Stimulated activated CD4-positive, alpha-beta T cell treated with anti-CD3 and anti-CD28 coated beads, TNF-alpha, amount 100 ng/mL, for 48 hours (primary cell): ENCODE measurements around the gene AGXT.

ENCODE experiments used
- DNase-seq, 3 donors: peaks; one replicate each; pipeline ENCODE4 v3.0.0-alpha.2; 2020; ENCODE audit warnings: low read depth in 3 of 3

Gene AGXT

DNA sequence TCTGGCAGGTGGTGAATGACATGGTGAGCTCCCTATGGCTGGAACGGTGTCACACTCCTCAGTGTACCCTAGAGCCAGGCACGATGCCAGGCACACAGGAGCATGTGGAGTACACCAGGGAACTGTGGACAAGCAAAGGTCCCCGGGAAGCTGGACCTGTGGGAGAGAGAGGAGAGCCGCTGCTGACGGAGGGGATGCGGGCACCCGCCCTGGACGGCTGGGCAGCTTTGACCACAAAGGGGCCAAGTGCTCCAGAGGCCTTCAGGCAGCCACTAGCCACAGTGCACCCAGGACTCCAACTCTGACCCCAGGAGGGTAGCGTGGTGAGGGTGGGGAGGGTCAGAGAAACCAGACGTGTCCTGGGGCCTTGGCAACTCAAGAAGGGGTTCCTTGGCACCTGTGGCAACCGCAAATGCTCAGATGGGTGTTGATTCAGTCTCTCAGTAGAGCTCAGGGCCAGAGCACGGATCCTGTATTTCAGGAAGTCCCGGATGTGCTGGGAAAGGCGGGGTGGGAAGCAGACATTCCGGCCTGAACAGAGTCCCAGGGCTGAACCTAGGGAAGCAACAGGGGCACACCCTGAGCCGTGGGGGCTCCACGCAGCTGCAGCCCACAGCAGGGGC, 29.6 kb downstream of the AGXT start:
- no peak for DNase-seq

DNA sequence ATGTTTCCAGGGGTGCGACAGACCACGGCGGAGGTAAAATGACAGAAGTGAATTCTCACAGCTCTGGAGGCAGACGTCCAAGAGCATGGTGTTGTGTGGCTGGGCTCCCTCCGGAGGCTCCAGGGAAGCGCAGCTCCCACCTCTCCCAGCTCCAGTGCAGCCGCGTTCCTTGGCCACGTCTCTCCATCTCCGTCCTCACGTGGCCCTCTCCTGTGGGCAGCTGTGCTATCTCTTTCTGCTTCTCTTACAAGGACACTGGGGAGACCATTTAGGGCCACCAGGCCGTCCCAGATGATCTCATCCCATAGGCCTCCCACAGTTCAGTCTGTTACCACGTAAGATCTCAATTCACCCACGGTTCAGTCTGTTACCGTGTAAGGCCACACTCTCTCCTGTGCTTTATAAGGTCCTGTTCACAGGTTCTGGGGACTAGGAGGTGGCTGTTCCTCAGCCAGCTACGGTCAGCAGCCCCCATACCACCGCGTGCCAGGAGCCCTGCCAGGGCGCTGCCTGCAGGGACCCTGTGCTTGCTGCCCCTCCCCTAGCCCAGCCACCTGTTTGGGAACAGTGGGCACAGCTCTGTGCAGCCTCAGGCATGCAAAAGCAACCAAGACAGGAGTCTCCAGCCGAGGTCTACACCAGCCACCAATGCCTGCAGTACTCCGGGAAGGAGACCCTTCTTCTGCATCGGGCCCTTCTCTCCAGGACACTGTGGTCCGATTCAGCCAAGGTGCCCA, 30.3 kb downstream of the AGXT start:
- DNase-seq = no peak

DNA sequence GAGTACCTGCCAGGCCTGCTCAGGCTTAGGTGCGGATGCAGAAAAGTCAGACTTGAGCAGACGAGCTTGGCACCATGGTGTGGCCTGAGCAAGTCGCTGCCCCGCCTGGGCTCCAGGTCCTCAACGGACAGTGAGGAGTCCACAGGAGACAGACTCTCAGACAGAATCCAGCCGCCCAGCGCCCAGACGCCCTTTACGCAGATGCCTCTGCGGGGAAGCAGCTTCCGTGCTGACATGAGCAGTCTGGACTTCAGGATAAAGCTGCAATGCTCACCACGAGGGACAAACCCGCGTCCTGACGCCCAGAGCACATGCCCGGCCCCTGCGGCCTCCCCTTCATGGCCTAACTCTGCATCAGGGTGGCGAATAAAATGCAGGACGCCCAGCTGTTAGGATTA, 30.8 kb downstream of the AGXT start:
- DNase-seq = no peak

DNA sequence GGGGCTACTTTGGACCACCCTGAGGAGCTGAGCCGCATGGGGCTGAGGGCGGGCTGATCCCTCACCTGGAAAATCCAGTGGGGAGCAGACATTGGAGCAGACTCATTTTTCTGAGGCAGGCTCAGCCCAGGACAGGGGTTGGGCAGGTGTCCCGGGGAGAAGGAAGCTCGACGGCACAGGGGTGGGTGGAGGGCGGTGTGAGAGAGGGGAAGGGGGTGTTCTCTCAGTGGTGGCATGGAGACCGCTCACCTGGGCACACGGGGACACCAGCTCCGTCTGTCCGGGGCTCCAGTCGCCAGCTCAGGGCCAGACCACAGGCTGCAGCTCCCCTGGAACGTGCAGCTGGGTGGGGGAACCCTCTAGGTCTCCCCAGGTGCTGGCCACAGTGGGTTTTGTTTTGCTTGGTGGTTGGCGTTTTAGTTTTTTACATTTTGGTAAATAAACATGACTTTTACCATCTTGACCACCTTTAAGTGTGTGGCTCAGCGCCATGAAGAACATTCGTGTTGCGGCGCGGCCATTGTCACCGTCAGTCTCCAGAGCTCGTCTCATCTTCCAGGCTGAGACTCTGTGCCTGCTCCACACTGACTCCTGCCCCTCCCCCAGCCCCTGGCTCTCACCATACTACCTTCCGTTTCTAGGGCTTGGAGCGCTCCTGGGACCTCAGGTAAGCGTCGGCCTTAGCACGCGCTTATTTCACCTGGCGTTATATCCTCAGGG, 31.7 kb downstream of the AGXT start:
- no peak for DNase-seq

DNA sequence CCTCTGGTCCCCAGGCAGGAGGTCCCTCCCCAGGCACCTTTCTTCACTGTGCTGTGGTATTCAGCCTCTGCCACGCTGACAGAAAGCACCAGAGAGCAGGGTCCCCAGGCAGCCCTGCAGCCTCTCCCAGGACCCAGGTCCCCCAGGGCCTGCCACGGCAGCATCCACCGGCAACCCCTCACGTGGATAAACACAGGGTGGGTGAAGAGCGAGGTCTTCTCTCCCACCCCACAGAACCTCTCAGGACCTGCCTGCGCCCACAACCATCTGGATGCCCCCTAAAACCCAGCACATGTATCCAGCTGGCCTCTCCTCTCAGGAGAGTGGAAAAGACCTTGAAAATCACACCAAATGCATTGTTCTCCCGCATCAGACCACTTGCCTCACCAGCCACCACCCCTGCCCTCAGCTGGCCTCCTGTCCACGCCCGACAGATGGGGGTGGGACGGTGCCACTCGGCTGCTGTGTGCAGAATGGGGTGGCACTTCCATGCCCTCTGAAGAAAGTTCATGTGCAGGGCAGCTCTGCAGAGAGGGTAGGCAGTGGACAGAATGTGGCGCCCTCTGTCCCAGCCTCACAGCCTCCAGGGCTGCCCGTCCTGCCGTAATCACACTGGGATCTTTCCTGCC, 33.5 kb downstream of the AGXT start:
- DNase-seq = no peak

DNA sequence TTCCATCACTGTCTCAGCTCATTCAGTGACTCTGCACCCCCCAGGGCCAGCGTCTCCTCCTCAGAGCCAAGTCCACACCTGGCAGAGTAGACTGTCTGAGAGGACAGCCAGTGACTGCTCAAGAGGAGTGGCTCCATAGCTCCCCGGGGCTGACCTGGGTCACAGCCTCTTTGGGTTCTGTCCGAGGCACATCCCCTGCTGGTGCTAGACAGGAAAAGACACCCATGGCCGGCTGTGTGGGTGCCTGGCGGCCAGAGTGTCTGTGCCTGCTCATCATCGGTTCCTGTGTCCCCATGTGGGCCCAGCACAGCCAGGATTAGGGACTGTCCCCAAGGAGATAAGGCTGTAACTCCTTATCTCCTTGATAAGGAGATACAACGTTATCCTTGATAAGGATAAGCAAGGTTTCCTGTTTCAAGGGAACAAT, 34.0 kb downstream of the AGXT start:
- no peak for DNase-seq

DNA sequence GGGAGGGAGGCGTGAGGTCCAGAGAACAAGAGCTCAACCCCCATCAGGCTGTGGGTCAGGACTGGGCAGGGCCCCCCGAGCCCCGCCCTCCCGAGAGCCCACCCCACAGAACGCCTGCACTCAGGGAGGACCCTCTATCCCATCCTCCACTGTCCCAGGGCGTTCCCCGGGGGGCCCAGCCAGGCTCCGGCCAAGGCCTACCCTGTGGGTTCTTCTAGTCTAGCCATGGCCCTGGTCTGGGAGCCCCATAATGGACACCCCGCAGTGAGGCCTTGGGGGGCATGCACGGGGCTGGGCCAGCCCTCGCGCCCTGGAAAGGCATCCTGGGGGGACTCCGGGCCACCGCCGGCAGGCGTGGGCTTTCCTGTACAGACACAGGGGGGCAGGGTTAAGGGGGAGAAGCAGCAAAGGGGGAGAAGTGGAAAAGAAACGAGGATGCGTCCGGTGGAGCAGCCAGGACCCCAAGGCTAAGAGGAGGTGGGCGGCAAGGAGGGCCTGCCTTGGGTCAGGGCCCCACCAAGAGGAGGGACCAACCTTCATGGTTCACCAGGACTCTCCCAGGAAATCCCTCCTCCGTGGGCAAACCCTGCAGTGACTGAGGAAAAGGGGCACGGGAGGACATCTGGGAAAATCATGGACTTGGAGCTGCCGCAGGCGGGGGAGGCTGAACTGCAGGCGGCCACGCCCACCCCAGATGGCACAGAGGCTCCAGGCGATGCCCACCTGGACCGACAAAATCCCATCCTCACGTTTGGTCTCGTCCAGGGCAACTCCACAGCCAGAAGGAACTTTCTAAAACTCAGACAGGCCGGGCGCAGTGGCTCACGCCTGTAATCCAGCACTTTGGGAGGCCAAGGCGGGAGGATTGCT, 34.8 kb downstream of the AGXT start:
- no peak for DNase-seq

DNA sequence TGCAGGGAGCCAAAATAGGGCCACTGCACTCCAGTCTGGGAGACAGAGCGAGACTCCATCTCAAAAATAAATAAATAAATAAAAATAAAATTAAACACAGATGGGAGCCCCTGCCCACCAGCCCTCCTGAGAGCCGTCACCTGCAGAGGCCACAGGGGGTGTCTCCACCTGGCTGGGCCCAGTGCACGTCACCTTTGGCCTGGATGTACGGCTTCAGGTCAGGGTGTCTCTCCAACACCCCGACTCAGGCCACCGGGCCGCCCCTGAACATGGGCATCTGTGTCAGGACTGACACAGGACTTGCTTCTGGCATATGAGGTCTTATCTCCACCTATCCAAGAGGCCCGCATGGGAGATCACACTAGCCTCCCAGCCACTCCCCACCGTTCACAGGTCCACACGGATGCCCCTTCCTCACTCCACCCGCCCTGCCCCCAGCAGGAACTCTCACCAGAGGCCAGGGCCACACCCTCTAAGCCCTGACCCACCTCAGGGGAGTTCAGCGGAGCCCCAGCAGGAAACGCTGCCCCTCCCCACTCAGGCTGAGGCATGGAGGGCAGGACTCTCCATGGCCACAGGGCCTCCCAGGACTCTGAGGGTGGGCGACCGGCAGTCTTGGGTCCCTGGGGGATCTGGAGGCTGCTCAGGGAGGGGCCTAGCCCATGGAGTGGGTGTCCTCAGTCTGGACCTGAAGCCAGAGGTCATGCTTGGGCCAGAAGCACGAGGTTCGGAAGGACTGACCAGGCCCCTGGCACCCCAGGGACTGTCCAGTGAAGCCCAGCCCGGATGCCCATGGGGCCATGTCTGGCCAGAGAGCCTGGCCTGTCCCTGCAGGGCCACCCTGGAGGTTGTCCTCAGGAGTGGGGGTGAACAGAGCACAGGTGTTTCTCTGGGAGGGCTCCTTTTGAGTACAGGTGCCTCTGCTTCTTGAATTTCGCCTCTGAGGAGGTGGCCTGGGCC, 35.9 kb downstream of the AGXT start:
- no peak for DNase-seq

DNA sequence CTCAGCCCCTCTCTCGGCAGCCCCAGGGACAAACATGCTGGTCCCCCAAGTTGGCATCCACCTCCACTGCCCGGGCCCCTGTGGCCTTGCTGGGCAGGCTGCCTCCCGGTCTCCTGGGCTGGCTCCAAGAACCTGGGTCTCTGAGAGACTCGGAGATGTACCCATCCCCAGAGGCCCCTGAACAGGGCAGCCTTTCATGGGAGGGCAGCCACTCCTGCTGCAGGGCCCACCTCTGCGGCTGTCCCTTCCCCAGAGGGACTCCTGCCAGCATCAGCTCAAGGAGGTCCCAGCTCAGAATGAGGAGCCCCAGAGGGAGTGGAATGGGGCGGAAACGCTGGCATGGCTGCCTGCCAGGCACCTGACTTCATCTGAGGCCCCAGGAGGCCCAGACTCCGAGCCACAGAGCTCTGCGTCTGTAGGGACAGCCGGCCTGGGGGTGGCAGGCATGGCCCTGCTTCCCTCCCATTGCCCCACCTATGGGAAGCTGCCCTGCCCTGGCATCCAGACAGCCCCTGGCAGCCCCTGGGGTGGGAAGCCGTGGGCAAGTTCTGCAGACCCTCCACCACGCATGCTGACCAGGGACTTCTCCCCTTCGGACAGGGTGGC, 36.7 kb downstream of the AGXT start:
- DNase-seq = no peak

DNA sequence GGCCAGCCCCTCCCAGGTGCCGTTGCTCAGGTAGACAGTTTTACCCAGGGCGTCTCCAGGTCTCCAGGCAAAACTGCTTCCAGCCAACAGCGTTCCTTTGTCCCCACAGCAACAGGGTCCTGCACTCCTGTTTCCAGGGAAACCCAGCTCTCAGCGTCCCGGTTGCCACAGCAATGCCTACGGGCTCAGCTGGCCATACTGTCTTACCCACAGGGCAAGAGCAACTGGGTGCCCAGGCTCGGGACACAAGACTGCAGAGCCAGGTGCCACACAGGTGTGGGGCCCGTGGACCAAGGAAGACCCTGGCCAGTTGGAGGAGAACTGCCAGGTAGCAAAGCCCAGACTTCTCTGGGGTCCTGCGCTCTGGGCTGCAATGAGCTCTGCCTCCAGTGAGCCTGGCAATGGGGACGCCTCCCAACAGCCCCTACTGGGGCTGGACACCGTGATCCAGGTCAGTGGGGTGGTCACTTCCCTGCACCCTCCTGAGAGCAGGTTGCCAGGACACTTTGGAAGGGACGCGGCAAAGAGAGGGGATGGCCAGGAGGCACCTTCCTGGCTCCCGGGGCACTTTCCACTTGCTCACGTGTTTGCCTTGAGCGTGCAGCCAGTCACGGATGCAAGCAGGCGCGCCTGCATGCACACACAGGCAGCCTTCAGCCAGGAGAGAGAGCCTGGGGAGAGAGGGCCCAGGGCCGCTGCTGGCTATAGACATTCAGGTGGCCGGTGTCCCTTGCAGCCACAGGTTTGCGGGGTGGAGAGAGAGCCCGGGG, 37.7 kb downstream of the AGXT start, which contains the start of gene CROCC2:
TSS of gene CROCC2 (plus strand) at position 196 of the 770 bp plus-strand sequence. CDS start at position 374, 178 bp downstream.
- no peak for DNase-seq

DNA sequence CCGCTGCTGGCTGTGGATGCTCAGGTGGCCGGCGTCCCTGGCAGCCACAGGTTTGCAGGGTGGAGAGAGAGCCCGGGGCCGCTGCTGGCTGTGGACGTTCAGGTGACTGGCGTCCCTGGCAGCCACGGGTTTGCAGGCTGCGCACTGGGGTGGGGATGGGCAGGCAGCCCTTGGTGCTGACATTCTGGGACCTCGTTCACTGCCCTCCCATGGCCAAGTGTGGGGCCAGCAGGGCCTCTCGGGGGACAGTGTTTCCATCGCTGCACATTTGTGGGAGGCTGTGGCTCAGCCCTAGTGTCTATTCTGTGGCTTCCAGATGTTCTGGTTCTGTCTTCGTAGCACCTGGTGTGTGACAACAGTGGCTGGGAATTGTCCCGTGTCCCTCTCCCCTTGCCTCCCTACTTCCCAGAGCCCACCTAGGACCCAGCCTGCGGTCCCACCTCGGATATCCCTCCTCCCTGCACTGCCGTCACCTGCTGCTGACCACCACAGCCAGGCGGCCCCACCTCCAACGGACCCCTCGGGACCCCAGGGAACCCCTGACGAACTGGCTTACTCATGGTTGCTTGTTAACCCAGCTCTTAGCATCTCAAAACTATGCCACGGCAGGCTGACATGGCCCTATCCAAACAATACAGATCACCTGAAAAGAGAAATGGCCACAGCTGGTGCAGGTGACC, 38.4 kb downstream of the AGXT start:
- DNase-seq = no peak

DNA sequence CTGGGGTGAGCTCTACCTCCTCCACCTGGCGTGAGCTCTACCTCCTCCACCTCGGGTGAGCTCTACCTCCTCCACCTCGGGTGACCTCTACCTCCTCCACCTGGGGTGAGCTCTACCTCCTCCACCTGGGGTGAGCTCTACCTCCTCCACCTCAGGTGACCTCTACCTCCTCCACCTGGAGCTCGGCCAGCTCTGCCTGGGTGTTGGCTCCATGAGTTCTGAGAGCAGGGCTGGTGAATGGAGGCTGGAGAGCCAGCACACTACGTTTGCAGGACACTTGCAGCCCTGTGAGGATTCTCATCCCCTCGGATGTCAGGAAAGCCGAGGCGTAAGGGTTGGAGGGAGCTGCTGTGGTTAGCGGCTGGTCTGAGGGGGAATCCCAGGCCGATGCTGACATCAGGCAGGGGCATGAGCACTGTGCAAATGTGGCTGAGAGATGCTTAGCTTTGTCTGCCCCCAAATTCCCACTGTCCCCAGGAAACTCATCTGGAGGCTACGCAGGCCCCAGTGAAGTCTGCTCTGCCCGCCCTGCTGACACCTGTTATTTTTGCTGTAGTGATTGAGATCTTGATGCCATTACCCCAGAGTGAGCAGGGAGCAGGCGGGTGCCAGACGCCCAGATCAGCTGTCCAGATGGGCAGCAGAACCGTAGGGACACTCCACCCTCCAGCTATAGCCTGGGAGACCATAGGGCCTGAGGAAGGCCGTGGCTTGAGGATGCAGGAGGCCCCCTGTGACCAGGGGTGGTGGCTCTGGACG, 40.8 kb downstream of the AGXT start:
- no peak for DNase-seq

DNA sequence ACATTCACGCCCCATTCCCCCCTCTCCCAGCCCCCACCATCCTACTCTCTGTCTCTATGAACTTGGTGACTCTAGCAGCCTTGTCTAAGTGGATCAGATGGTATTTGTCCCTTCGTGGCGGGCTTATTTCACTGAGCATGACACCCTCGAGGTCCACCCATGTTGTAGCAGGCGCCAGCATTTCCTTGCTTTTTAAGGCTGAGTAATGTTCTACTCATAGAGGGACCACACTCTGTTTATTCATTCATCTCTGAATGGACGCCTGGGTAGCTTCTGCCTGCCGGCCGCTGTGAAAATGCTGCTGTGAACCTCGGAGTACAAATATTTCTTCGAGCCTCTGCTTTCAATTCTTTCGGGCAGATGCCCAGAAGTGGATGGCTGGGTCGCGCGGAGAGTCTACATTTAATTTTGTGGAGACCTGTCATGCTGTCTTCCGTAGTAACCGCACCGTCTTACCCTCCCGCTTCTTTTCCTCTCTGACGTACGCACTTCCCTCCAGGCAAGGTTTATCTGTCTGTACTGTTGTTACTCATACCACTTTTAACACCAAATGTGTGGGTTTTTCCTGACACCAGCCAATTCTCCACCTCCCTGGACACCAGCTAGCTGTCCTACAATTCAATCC, 43.1 kb downstream of the AGXT start:
- no peak for DNase-seq

DNA sequence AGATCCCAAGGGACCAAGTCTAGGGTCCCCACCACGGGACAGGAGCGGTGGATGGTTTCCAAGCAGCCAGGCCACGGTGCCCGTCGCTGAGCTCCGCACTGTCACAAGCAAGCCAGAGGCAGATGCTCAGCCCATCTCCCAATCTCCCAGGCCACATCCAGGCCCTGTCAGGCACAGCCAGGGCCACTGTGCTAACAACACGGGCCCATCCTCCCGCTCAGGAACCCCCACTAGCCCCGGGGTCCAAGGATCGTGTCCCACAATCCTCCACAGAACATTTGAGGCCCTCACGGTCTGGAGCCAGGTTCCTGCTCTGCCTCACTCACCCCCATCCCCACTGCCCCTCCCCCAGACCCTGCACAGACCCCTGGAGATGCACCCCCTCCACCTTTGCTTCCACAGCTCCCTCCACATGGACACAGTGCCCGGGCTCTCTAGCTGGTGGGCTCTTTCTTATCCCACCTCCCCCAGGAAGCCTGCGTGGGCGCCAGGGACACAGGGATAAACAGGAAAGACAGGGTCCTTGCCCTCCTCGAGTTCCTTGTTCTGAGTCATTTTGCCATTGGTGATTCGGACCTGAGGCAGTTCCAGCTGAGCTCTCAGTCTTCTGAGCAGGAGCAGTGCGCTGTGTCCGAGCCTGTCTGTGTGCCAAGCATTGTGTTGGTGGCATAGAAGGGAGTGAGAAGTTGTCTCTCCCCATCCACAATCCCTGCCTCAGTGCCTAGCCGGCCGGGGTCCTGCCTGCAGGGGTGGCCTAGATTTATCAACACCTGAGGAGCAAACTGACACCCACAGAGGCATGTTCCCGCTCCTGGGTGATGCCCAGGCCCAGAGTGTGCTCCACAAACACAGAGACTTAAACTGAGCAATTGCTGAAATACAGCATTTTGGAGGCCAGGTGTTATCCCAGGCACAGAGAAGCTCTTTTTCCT, 44.5 kb downstream of the AGXT start:
- DNase-seq = no peak

DNA sequence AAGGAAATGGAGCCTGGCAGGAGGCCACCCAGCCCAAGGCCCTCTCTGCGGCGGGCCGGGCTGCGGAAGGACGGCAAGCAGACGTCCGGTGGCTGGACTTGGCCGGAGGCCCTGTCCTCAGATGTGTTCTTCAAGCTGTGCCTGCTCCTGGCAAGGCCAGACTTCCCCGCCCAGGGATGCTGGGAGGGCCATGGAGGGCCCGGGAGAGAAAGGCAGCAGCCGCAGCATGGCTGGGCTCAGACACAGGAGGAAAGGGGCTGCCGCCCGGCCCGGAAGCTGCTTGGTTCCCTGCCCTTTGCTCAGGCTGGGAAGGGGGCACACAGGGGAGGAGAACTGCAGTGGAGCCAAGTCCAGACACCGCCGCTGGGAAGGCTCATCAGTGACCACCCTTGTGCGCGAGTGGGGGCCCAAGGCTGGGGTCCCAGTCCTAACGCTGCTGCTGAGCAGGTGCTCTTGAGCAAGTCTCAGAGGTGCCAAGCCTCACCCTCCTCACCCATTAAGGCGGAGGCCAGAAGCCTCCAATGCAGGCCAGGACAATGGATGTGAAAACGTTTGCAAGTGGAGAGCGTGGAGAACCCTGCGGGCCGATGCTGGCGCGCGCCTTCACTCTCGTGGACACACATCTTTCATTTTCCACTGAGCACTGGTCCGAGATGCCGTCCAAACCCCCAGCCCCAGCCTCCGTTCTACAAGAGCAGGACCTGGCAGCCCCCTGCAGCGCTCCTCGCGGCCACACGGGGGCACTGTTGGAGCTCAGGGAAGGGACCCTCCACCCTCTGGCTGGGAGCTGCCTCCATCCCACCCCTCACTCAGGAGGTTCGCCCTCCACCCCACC, 45.4 kb downstream of the AGXT start:
- peak; percentile 27 to 69 (median 40) for DNase-seq
